BJ (cell line): Measurements from ENCODE around the gene LENG9. TPM values are rescaled to one million over a fixed set of nuclear protein-coding genes. Genes with fewer than 3 reads are reported as not detected.

ENCODE experiments used
- CTCF ChIA-PET: fragments of 350-600 bp; formaldehyde crosslinking; extraction: SDS; loops from one replicate; lab custom pipeline; 2021; ENCODE audit warnings: antibody characterized with exemption, inconsistent platforms; lab: Yijun Ruan, JAX
- POLR2A ChIA-PET: fragments of 300-600 bp; sonication (Branson Sonifier 250); formaldehyde crosslinking; extraction: SDS; loops from one replicate; lab custom pipeline; 2021; ENCODE audit warnings: antibody characterized with exemption; lab: Charles Lee
- DNase-seq: peaks from one replicate; pipeline ENCODE4 v3.0.0-alpha.2; 2011; ENCODE audit warnings: low read depth
- H3K27me3 ChIP-seq: 2 replicates; pipeline ENCODE4 v1.6.0; 2011; ENCODE audit warnings: low read length; ENCODE audit not compliant: control insufficient read depth, insufficient read depth
- H3K36me3 ChIP-seq: 2 replicates; pipeline ENCODE4 v1.5.1; 2011; ENCODE audit warnings: low read length; ENCODE audit not compliant: control insufficient read depth, insufficient read depth
- H3K4me3 ChIP-seq: 2 replicates; pipeline ENCODE4 v1.5.1; 2011; ENCODE audit warnings: low read depth, mild to moderate bottlenecking, control low read depth, low read length
- CTCF ChIP-seq: IDR thresholded peaks from 2 replicates; pipeline ENCODE4 v1.5.1; 2011; ENCODE audit warnings: low read depth, mild to moderate bottlenecking, control low read depth, inconsistent platforms, low read length, moderate library complexity; ENCODE audit not compliant: insufficient read depth
- polyA plus RNA-seq: library from polyadenylated mRNA; depleted of rRNA; stranded (reverse); fragments of >200 nt; gene quantifications from 2 replicates; pipeline ENCODE4 v1.2.3, GENCODE V29; 2011

The LENG9 gene
- polyA plus RNA-seq, 1 experiment: 2.0 TPM

- CTCF ChIA-PET: no interaction called here
- no peak for DNase-seq
- no peaks in the 10 kb centered on the region for H3K36me3 ChIP-seq
- no peak overlapping the region for H3K4me3 ChIP-seq
- POLR2A ChIA-PET: no interaction called here
- no peaks in the 10 kb centered on the region for H3K27me3 ChIP-seq
- TF ChIP-seq CTCF: no peak
Measured at GRCh38 chr19:54489766-54490165, 26.2 kb upstream of the LENG9 start.

- Histone ChIP-seq H3K27me3 (no peaks in the 10 kb centered on the region), H3K4me3 (no peak overlapping the region), H3K36me3 (no peaks in the 10 kb centered on the region)
- DNase-seq: no peak
- ChIA-PET CTCF (interaction anchor here (1.4 kb wide), 1 partner anchor 11 kb away, joined by 3 read pairs; no protein-coding TSS in a partner anchor), POLR2A (no interaction called here)
- no peak for TF ChIP-seq CTCF
Measured at GRCh38 chr19:54489341-54489740, 25.8 kb upstream of the LENG9 start.

DNA sequence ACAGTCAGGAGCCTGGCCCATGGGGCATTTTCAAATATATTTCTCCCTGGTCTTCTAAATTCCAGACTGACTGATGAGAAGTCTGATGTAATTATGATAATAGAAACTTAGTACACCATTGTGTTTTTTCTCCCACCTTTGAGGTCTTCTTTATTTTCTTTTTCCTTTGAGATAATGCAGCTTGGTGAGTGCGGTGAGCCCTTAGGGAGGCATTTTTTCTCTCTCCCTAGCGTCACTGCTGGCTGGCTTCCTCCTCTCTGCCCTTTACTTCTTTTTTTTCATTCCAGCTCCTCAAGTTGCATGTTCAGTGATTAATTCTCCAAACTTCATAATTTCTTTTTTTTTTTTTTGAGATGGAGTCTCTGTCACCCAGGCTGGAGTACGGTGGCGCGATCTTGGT is 22.3 kb upstream of the LENG9 start:
- Histone ChIP-seq H3K27me3 (no peaks in the 10 kb centered on the region), H3K4me3 (no peak overlapping the region), H3K36me3 (no peaks in the 10 kb centered on the region)
- ChIA-PET CTCF (no interaction called here), POLR2A (no interaction called here)
- no peak for DNase-seq
- TF ChIP-seq CTCF: no peak

GRCh38 chr19:54484451-54484850 is 20.9 kb upstream of the LENG9 start:
- H3K4me3 ChIP-seq: no peak overlapping the region
- no peak for TF ChIP-seq CTCF
- no peaks in the 10 kb centered on the region for H3K27me3 ChIP-seq
- DNase-seq: no peak
- H3K36me3 ChIP-seq: no peaks in the 10 kb centered on the region
- POLR2A ChIA-PET: no interaction called here
- CTCF ChIA-PET: no interaction called here

DNA sequence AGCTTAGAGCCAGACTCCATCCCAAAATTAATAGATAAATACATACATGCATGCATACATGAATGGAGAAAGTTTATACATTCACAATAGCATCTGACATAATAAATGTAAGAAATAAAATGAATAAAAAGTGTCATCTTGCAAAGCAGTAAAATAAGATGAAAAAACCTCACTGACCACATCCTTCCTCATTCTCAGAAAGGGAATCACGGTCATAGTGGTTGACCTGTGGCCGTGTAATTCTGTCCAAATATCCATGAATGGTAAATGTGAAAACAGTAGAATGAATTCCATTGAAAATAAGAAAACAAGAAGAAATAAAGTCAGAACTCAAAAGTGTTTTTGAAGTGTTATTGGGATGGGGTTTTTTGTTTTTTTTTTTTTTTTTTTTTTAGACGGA is 19.3 kb upstream of the LENG9 start:
- H3K4me3 ChIP-seq: no peak overlapping the region
- H3K27me3 ChIP-seq: no peaks in the 10 kb centered on the region
- POLR2A ChIA-PET: no interaction called here
- no peak for TF ChIP-seq CTCF
- no peaks in the 10 kb centered on the region for H3K36me3 ChIP-seq
- CTCF ChIA-PET: no interaction called here
- DNase-seq: no peak
